ENCODE data around the gene INVS. TPM values are rescaled to one million over a fixed set of nuclear protein-coding genes. Genes with fewer than 3 reads are reported as not detected.

The INVS gene
- total and polyA plus RNA-seq, 2 of the 4 experiments (the other 2 are of a cell fraction): 9.2 to 33.5 TPM

GRCh38 chr9:100306283-100306682, 207.2 kb downstream of the INVS start:
- Histone ChIP-seq H3K4me2 (ENCODE audit: low read depth, low read length) (no peak overlapping the region), H4K91ac (ENCODE audit: insufficient read depth, low read depth, low read length) (no peak overlapping the region), H3K9me1 (ENCODE audit: insufficient read depth, low read length) (peaks cover 8% of the 10 kb centered on the region), H2AFZ (replicated peaks; ENCODE audit: low read length, poor library complexity) (no peak overlapping the region), H2AK9ac (replicated peaks; ENCODE audit: low read depth, low read length, poor library complexity) (no peak overlapping the region), H3K79me1 (ENCODE audit: low read depth in 1 of 2, low read length in 2 of 2) (peaks cover 22 to 58% of the 10 kb centered on the region in 2 experiments), H4K20me1 (ENCODE audit: insufficient read depth, low read length) (peaks cover 12% of the 10 kb centered on the region; the same call in 1 of the 2 replicates), H3K27ac (ENCODE audit: insufficient read depth, low read length) (no peak overlapping the region), H2AK5ac (ENCODE audit: low read depth, low read length) (no peak overlapping the region), H3K4ac (ENCODE audit: low read depth, low read length) (no peak overlapping the region), H2BK15ac (ENCODE audit: low read depth, low read length) (no peak overlapping the region), H2BK20ac (ENCODE audit: low read depth, low read length) (no peak overlapping the region), H3K23ac (ENCODE audit: low read depth, low read length) (no peak overlapping the region), H3K4me1 (ENCODE audit: control insufficient read depth, insufficient read depth, low read length) (peaks cover 18% of the 10 kb centered on the region), H3K36me3 (ENCODE audit: control insufficient read depth, insufficient read depth, low read length) (peaks cover 10% of the 10 kb centered on the region), H3K56ac (ENCODE audit: extremely low read depth, insufficient read depth, low read length) (no peak overlapping the region), H3K27me3 (ENCODE audit: control insufficient read depth, insufficient read depth, low read length) (no peaks in the 10 kb centered on the region), H3K18ac (ENCODE audit: low read depth, low read length) (no peak overlapping the region; the same call in 1 of the 2 replicates), H2BK5ac (ENCODE audit: low read depth, low read length, poor library complexity, severe bottlenecking) (peak overlapping the region; percentile 52), H4K8ac (ENCODE audit: low read depth in 2 of 2, low read length in 2 of 2) (no peak overlapping the region), H2BK120ac (ENCODE audit: low read depth, low read length) (no peak overlapping the region), H3K9ac (ENCODE audit: low read depth, low read length) (no peak overlapping the region), H3K14ac (replicated peaks; ENCODE audit: low read depth, low read length) (no peak overlapping the region), H3K9me3 (ENCODE audit: control insufficient read depth, insufficient read depth, low read length) (no peaks in the 10 kb centered on the region), H3K4me3 (ENCODE audit: insufficient read depth, low read depth, low read length) (no peak overlapping the region), H4K5ac (ENCODE audit: low read depth, low read length) (no peak overlapping the region)
- ATAC-seq (ENCODE audit: low read depth): no peak
- CTCF ChIA-PET: no interaction called here
- no TSS peak for BruUV-seq (replicated peaks)
- in situ Hi-C loops (cut with MboI; ENCODE audit: low sequenced_read_pairs): no loop called here
- dilution Hi-C loops (cut with HindIII; ENCODE audit: low sequenced_read_pairs, unreplicated experiment): no loop called here
- POLR2A ChIA-PET (ENCODE audit: unreplicated experiment): no interaction called here
- TF ChIP-seq POLR2A (IDR thresholded peaks at IDR 0.05; ENCODE audit: low read depth, low read length) (no peak), CHD1 (IDR thresholded peaks at IDR 0.05; ENCODE audit: low read depth, low read length) (no peak), FOS (IDR thresholded peaks at IDR 0.05; ENCODE audit: low read depth, low read length) (no peak), USF2 (IDR thresholded peaks at IDR 0.05; ENCODE audit: low read depth, low read length) (no peak), BHLHE40 (IDR thresholded peaks at IDR 0.05; ENCODE audit: low read depth, low read length) (no peak), RCOR1 (IDR thresholded peaks at IDR 0.05; ENCODE audit: insufficient replicate concordance, low read length) (no peak), RFX5 (IDR thresholded peaks at IDR 0.05; ENCODE audit: low read depth, low read length) (no peak), MAFK (IDR thresholded peaks at IDR 0.05; ENCODE audit: low read depth, low read length) (no peak), ELK1 (IDR thresholded peaks at IDR 0.05; ENCODE audit: borderline replicate concordance, low read depth, low read length) (no peak), CTCF (conservative IDR thresholded peaks at IDR 0.05; ENCODE audit: low read depth, low read length) (no peak), RAD21 (IDR thresholded peaks at IDR 0.05; ENCODE audit: low read length) (no peak), MAZ (IDR thresholded peaks at IDR 0.05; ENCODE audit: borderline replicate concordance, low read depth, low read length) (no peak), SMC3 (IDR thresholded peaks at IDR 0.05; ENCODE audit: low read depth, low read length) (no peak), NFE2L2 (IDR thresholded peaks at IDR 0.05; ENCODE audit: low read depth, low read length) (no peak), CEBPB (IDR thresholded peaks at IDR 0.05; ENCODE audit: low read depth, low read length) (no peak), MXI1 (IDR thresholded peaks at IDR 0.05; ENCODE audit: borderline replicate concordance, low read depth, low read length) (no peak)
- WGBS, 2 experiments (ENCODE audit: extremely low coverage in 2 of 2, insufficient read length in 1 of 2): no CpG with 5 or more reads among the region's 1 CpG
- intact Hi-C loops (cut with micrococcal nuclease): no loop called here
- DNase-seq: no peak
